ENCODE measurements around the gene OR11H7.
"Not testable (repeated sequence)": the region's sequence is repeated elsewhere in the genome, so short reads cannot be mapped to it uniquely, and the experiment has no call there.

Gene OR11H7

DNA sequence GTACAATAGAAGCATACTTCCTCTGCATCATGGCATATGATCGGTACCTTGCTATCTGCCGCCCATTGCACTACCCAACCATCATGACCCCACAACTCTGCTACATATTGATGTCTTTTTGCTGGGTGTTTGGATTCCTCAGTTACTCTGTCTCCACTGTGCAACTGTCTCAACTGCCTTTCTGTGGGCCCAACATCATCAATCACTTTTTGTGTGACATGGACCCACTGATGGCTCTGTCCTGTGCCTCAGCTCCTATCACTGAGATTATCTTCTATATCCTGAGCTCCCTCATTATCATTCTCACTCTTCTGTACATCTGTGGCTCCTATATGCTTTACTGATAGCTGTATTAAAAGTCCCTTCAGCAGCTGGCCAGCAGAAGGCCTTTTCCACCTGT lies 19.2 kb upstream of the OR11H7 start:
- Histone ChIP-seq H3K27me3 (ENCODE audit: insufficient read depth, low read length) (no peaks in the 10 kb centered on the region), H3K36me3 (ENCODE audit: insufficient read depth, low read length) (no peaks in the 10 kb centered on the region), H3K9me2 (ENCODE audit: low read depth, low read length) (no peaks in the 10 kb centered on the region), H3K79me2 (ENCODE audit: insufficient read depth, low read length) (no peaks in the 10 kb centered on the region), H3K27ac (ENCODE audit: low read depth, low read length, poor library complexity, severe bottlenecking) (no peak overlapping the region), H4K20me1 (ENCODE audit: insufficient read depth, low read length) (no peaks in the 10 kb centered on the region), H3K4me2 (ENCODE audit: low read length) (no peak overlapping the region), H3K9me3 (ENCODE audit: low read length) (no peaks in the 10 kb centered on the region; the same call in 1 of the 2 replicates), H3K4me3 (ENCODE audit: low read depth, low read length, poor library complexity, severe bottlenecking) (no peak overlapping the region), H3F3A (ENCODE audit: insufficient read depth, low read length) (no peaks in the 10 kb centered on the region), H2AFZ (ENCODE audit: low read length) (no peak overlapping the region), H3K4me1 (ENCODE audit: insufficient read depth, low read length, severe bottlenecking) (no peaks in the 10 kb centered on the region), H3K9ac (ENCODE audit: low read length) (no peak overlapping the region)
- no peak for TF ChIP-seq EZH2 (IDR thresholded peaks at IDR 0.05; ENCODE audit: borderline replicate concordance, low read length)
- TF ChIP-seq CTCF (IDR thresholded peaks at IDR 0.05; ENCODE audit: low read length): no peak

GRCh38 chr14:20212406-20212805 lies 16.4 kb upstream of the OR11H7 start:
- not testable (repeated sequence) for H3K27me3 ChIP-seq (ENCODE audit: insufficient read depth, low read length); H3K36me3 ChIP-seq (ENCODE audit: insufficient read depth, low read length); H3K9me3 ChIP-seq (ENCODE audit: low read length); H3K4me2 ChIP-seq (ENCODE audit: low read length); H2AFZ ChIP-seq (ENCODE audit: low read length); H3K4me1 ChIP-seq (ENCODE audit: insufficient read depth, low read length, severe bottlenecking); H3K9me2 ChIP-seq (ENCODE audit: low read depth, low read length); H4K20me1 ChIP-seq (ENCODE audit: insufficient read depth, low read length); H3F3A ChIP-seq (ENCODE audit: insufficient read depth, low read length); H3K4me3 ChIP-seq (ENCODE audit: low read depth, low read length, poor library complexity, severe bottlenecking); H3K79me2 ChIP-seq (ENCODE audit: insufficient read depth, low read length); H3K27ac ChIP-seq (ENCODE audit: low read depth, low read length, poor library complexity, severe bottlenecking); H3K9ac ChIP-seq (ENCODE audit: low read length)

DNA sequence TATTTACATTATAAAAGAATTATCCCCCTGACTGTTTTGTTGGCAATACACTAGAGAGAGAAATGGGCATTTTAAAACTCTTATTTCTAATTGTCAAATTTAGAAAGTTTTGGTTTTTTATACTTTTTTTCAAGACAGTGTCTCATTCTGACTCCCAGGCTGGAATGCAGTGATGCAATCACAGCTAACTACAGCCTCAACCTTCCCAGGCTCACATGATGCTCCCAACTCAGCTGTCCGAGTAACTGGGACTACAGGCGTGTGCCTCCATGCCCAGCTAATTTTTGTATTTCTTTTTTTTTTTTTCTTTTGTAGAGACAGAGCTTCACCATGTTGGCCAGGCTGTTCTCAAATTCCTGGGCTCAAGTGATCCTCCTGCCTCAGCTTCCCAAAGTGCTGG lies 13.6 kb upstream of the OR11H7 start:
- H3K4me1 ChIP-seq (ENCODE audit: insufficient read depth, low read length, severe bottlenecking): no peaks in the 10 kb centered on the region
- no peak for TF ChIP-seq CTCF (IDR thresholded peaks at IDR 0.05; ENCODE audit: low read length)
- no peak overlapping the region for H3K9ac ChIP-seq (ENCODE audit: low read length)
- no peak overlapping the region for H3K27ac ChIP-seq (ENCODE audit: low read depth, low read length, poor library complexity, severe bottlenecking)
- no peak overlapping the region for H2AFZ ChIP-seq (ENCODE audit: low read length)
- no peaks in the 10 kb centered on the region for H4K20me1 ChIP-seq (ENCODE audit: insufficient read depth, low read length)
- H3F3A ChIP-seq (ENCODE audit: insufficient read depth, low read length): no peaks in the 10 kb centered on the region
- H3K27me3 ChIP-seq (ENCODE audit: insufficient read depth, low read length): no peaks in the 10 kb centered on the region
- H3K4me3 ChIP-seq (ENCODE audit: low read depth, low read length, poor library complexity, severe bottlenecking): no peak overlapping the region
- H3K9me2 ChIP-seq (ENCODE audit: low read depth, low read length): no peaks in the 10 kb centered on the region
- H3K4me2 ChIP-seq (ENCODE audit: low read length): no peak overlapping the region
- no peaks in the 10 kb centered on the region for H3K36me3 ChIP-seq (ENCODE audit: insufficient read depth, low read length)
- H3K9me3 ChIP-seq (ENCODE audit: low read length): no peaks in the 10 kb centered on the region; the same call in 1 of the 2 replicates
- H3K79me2 ChIP-seq (ENCODE audit: insufficient read depth, low read length): no peaks in the 10 kb centered on the region

DNA sequence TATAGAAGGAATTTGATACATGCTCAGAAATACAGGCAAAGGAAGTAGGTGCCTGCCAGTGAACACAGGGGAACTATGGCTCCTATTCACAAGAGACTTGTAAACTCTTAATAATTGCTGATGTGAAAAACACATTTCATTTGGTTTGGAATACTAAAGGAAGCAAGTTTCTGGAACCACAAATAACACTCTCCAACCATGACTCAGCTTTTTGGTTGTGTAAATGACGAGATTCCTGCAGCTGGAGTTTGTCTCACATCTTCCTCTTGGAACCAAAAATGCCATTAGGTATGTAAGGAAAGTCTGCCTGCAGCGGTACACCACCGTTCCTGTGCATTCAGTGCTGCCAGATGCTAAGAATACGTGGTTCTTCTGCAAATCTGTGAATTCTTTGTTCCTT lies 9.7 kb upstream of the OR11H7 start:
- Histone ChIP-seq H2AFZ (ENCODE audit: low read length) (no peak overlapping the region), H3K36me3 (ENCODE audit: insufficient read depth, low read length) (no peaks in the 10 kb centered on the region), H3K4me1 (ENCODE audit: insufficient read depth, low read length, severe bottlenecking) (no peaks in the 10 kb centered on the region), H3K4me3 (ENCODE audit: low read depth, low read length, poor library complexity, severe bottlenecking) (no peak overlapping the region), H3K9me3 (ENCODE audit: low read length) (no peaks in the 10 kb centered on the region; the same call in 1 of the 2 replicates), H3K9me2 (ENCODE audit: low read depth, low read length) (no peaks in the 10 kb centered on the region), H3K9ac (ENCODE audit: low read length) (no peak overlapping the region), H3K79me2 (ENCODE audit: insufficient read depth, low read length) (no peaks in the 10 kb centered on the region), H3K27me3 (ENCODE audit: insufficient read depth, low read length) (no peaks in the 10 kb centered on the region), H3F3A (ENCODE audit: insufficient read depth, low read length) (no peaks in the 10 kb centered on the region), H3K27ac (ENCODE audit: low read depth, low read length, poor library complexity, severe bottlenecking) (no peak overlapping the region), H4K20me1 (ENCODE audit: insufficient read depth, low read length) (no peaks in the 10 kb centered on the region), H3K4me2 (ENCODE audit: low read length) (no peak overlapping the region)
- TF ChIP-seq CTCF (IDR thresholded peaks at IDR 0.05; ENCODE audit: low read length) (no peak), EZH2 (IDR thresholded peaks at IDR 0.05; ENCODE audit: borderline replicate concordance, low read length) (no peak)
